GM23248 (cell line): ENCODE results near the gene RTRAF. TPM values are rescaled to one million over a fixed set of nuclear protein-coding genes. Genes with fewer than 3 reads are reported as not detected.

Experiments used
- DNase-seq: peaks from one replicate; pipeline ENCODE4 v3.0.0-alpha.2; 2015
- H2AFZ ChIP-seq: fragments of 200-600 bp; sonication (generic); 2 replicates; pipeline ENCODE4 v1.6.1; 2016; ENCODE audit warnings: antibody characterized with exemption
- H3F3A ChIP-seq: fragments of 200-600 bp; sonication (generic); 2 replicates; pipeline ENCODE4 v1.6.1; 2016; ENCODE audit warnings: mild to moderate bottlenecking, antibody characterized with exemption, mixed run types; ENCODE audit not compliant: insufficient read depth
- H3K27ac ChIP-seq: fragments of 200-600 bp; sonication (generic); 2 replicates; pipeline ENCODE4 v1.5.1; 2016; ENCODE audit warnings: mild to moderate bottlenecking
- H3K27me3 ChIP-seq: fragments of 200-600 bp; sonication (generic); replicated peaks from 2 replicates; pipeline ENCODE4 v1.6.1; 2016; ENCODE audit warnings: mild to moderate bottlenecking; ENCODE audit not compliant: insufficient read depth
- H3K36me3 ChIP-seq: fragments of 200-600 bp; sonication (generic); 2 replicates; pipeline ENCODE4 v1.6.1; 2016; ENCODE audit warnings: low read depth, mild to moderate bottlenecking
- H3K4me1 ChIP-seq: fragments of 200-600 bp; sonication (generic); 2 replicates; pipeline ENCODE4 v1.6.1; 2016; ENCODE audit warnings: mild to moderate bottlenecking; ENCODE audit not compliant: insufficient read depth
- H3K4me2 ChIP-seq: fragments of 200-600 bp; sonication (generic); one replicate; pipeline ENCODE4 v1.6.1; 2016; ENCODE audit warnings: mild to moderate bottlenecking; ENCODE audit not compliant: unreplicated experiment
- H3K4me3 ChIP-seq: fragments of 200-600 bp; sonication (generic); 2 replicates; pipeline ENCODE4 v1.5.1; 2016; ENCODE audit warnings: mild to moderate bottlenecking
- H3K79me2 ChIP-seq: fragments of 200-600 bp; sonication (generic); 2 replicates; pipeline ENCODE4 v1.6.1; 2016; ENCODE audit warnings: mild to moderate bottlenecking; ENCODE audit not compliant: insufficient read depth
- H3K9ac ChIP-seq: fragments of 200-600 bp; sonication (generic); 2 replicates; pipeline ENCODE4 v1.6.1; 2016; ENCODE audit warnings: mild to moderate bottlenecking
- H3K9me2 ChIP-seq: fragments of 200-600 bp; sonication (generic); 2 replicates; pipeline ENCODE4 v1.6.1; 2016; ENCODE audit warnings: mixed run types, mild to moderate bottlenecking, moderate library complexity; ENCODE audit not compliant: insufficient read depth
- H3K9me3 ChIP-seq: fragments of 200-600 bp; sonication (generic); one replicate; pipeline ENCODE4 v1.6.1; 2017; ENCODE audit warnings: low read depth
- H4K20me1 ChIP-seq: fragments of 200-600 bp; sonication (generic); 2 replicates; pipeline ENCODE4 v1.6.0; 2016; ENCODE audit not compliant: insufficient read depth
- EZH2 ChIP-seq: fragments of 200-600 bp; sonication (generic); IDR thresholded peaks from 2 replicates; pipeline ENCODE4 v1.6.1; 2018; ENCODE audit warnings: antibody characterized with exemption, mild to moderate bottlenecking; ENCODE audit not compliant: insufficient read depth, poor library complexity, severe bottlenecking
- EZH2phosphoT487 ChIP-seq: fragments of 200-600 bp; sonication (generic); IDR thresholded peaks from 2 replicates; pipeline ENCODE4 v1.6.1; 2018; ENCODE audit warnings: antibody characterized with exemption, moderate library complexity, mild to moderate bottlenecking, low read depth; ENCODE audit not compliant: insufficient read depth
- WGBS, 2 experiments: methylation state at CpG; one replicate each; pipeline ENCODE4 v1.1.6; 2015 to 2017; ENCODE audit warnings: low lambda C conversion rate in 2 of 2, low coverage in 1 of 2; ENCODE audit errors: missing lambda C conversion rate in 2 of 2; 5-methylcytosine and 5-hydroxymethylcytosine counted together
- in situ Hi-C: fragments of 300-500 bp; cut with MboI; formaldehyde crosslinking; loops from 2 replicates; pipeline ENCODE4 v1.15.0; 2020
- polyA plus RNA-seq: library from polyadenylated mRNA; unstranded; fragments of >200 nt; fragmentation: Nextera tagmentation; extraction: Ambion mirVana; gene quantifications from 2 replicates; pipeline ENCODE4 v1.2.1, GENCODE V29; 2016
- total RNA-seq: library from RNA; depleted of rRNA; stranded (reverse); fragments of >200 nt; shearing (Covaris generic); gene quantifications from 2 replicates; pipeline ENCODE4 v1.2.3, GENCODE V29; 2014

Gene RTRAF
- total and polyA plus RNA-seq, 2 experiments from 2014 or later, result 99.9 to 270 TPM

DNA sequence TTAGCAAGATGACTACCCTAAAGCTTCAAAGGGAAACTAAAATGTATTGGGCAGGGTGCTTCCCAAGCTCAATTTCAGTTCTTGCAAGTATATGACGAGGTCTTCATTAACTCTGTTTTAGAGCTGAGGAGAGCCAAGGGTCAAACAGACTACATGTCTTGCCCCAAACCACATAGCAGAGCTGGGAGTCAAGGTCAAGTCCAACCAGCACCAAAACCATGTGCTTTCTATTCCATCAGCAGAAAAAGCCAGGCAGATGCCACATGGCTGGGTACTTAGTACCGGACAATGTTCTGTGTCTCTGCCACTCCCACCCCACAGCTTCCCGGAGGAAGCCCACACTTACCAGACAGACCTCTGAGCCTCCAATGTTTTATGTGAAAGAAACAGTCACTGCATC, 61.9 kb downstream of the RTRAF start:
- H3F3A ChIP-seq, result peaks cover 43% of the 10 kb centered on the region
- DNase-seq, result peak; percentile 21
- H3K4me1 ChIP-seq, result peaks cover 67% of the 10 kb centered on the region
- no peak overlapping the region for H2AFZ ChIP-seq
- H3K4me2 ChIP-seq, result peak overlapping the region; percentile 54
- TF ChIP-seq EZH2, result no peak
- no peak for TF ChIP-seq EZH2phosphoT487
- peak overlapping the region; percentile 76 for H3K9ac ChIP-seq
- no peaks in the 10 kb centered on the region for H3K9me2 ChIP-seq
- in situ Hi-C loops, result no loop called here
- no peaks in the 10 kb centered on the region for H4K20me1 ChIP-seq
- H3K9me3 ChIP-seq, result no peaks in the 10 kb centered on the region
- no peaks in the 10 kb centered on the region for H3K27me3 ChIP-seq
- 77% methylated on average over 3 of the region's 3 CpGs for WGBS, 2 experiments
- H3K36me3 ChIP-seq, result no peaks in the 10 kb centered on the region
- peaks cover 52% of the 10 kb centered on the region for H3K79me2 ChIP-seq
- H3K4me3 ChIP-seq, result no peak overlapping the region
- H3K27ac ChIP-seq, result peak overlapping the region; percentile 94

- H3K4me1 ChIP-seq, result peaks cover 63% of the 10 kb centered on the region
- peak overlapping the region; percentile 94 for H3K27ac ChIP-seq
- in situ Hi-C loops, result no loop called here
- no peaks in the 10 kb centered on the region for H3K36me3 ChIP-seq
- no peak overlapping the region for H2AFZ ChIP-seq
- H3K79me2 ChIP-seq, result peaks cover 45% of the 10 kb centered on the region
- peak; percentile 78 for DNase-seq
- 13 to 18% methylated on average over 2 of the region's 2 CpGs for WGBS, 2 experiments
- H3K4me2 ChIP-seq, result peak overlapping the region; percentile 54
- peaks cover 43% of the 10 kb centered on the region for H3F3A ChIP-seq
- H3K9me2 ChIP-seq, result no peaks in the 10 kb centered on the region
- peak overlapping the region; percentile 76 for H3K9ac ChIP-seq
- H3K4me3 ChIP-seq, result peak overlapping the region; percentile 30; the same call in 1 of the 2 replicates
- H4K20me1 ChIP-seq, result no peaks in the 10 kb centered on the region
- no peaks in the 10 kb centered on the region for H3K9me3 ChIP-seq
- no peaks in the 10 kb centered on the region for H3K27me3 ChIP-seq
- TF ChIP-seq EZH2 (no peak), EZH2phosphoT487 (no peak)
These were observed 62.5 kb downstream of the RTRAF start for GRCh38 chr14:52051871-52052270.

- TF ChIP-seq EZH2 (no peak), EZH2phosphoT487 (no peak)
- no peaks in the 10 kb centered on the region for H3K36me3 ChIP-seq
- H3F3A ChIP-seq, result peaks cover 43% of the 10 kb centered on the region
- H3K9me2 ChIP-seq, result no peaks in the 10 kb centered on the region
- H3K27ac ChIP-seq, result peak overlapping the region; percentile 94
- H3K79me2 ChIP-seq, result peaks cover 40% of the 10 kb centered on the region
- DNase-seq, result peak; percentile 95
- peak overlapping the region; percentile 54 for H3K4me2 ChIP-seq
- H3K9ac ChIP-seq, result peak overlapping the region; percentile 76
- H2AFZ ChIP-seq, result no peak overlapping the region
- in situ Hi-C loops, result no loop called here
- no peaks in the 10 kb centered on the region for H3K9me3 ChIP-seq
- H3K4me1 ChIP-seq, result peaks cover 63% of the 10 kb centered on the region
- 27 to 30% methylated on average over 7 of the region's 7 CpGs for WGBS, 2 experiments
- peak overlapping the region; percentile 30; the same call in 1 of the 2 replicates for H3K4me3 ChIP-seq
- no peaks in the 10 kb centered on the region for H3K27me3 ChIP-seq
- H4K20me1 ChIP-seq, result no peaks in the 10 kb centered on the region
These were observed 63.1 kb downstream of the RTRAF start for GRCh38 chr14:52052288-52052943.

DNA sequence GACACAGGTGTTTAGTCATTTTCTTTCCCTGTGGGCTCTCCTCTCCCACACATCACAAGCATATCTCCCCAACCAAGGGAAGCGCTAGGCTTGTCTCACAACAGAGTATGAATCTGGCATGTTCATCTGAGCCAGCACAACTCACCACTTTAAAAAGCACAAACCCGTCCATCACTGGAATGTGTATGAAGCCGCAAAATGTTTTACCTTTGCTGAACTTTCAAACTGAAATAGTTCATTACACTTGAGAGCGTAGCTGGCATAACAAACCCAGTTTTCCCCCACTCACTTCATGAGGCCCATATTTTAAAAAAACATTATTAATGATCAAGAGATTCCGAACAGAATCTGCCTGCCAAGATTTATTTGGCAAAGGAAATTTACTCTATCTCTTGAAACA, 63.7 kb downstream of the RTRAF start:
- Histone ChIP-seq H3K27me3 (no peaks in the 10 kb centered on the region), H3K9me2 (no peaks in the 10 kb centered on the region), H4K20me1 (no peaks in the 10 kb centered on the region), H3K4me2 (peak overlapping the region; percentile 54), H3K9me3 (no peaks in the 10 kb centered on the region), H3K36me3 (no peaks in the 10 kb centered on the region), H3K79me2 (peaks cover 34% of the 10 kb centered on the region), H3K9ac (peak overlapping the region; percentile 76), H3K27ac (peak overlapping the region; percentile 94), H2AFZ (no peak overlapping the region), H3K4me1 (peaks cover 63% of the 10 kb centered on the region), H3F3A (peaks cover 43% of the 10 kb centered on the region), H3K4me3 (no peak overlapping the region)
- in situ Hi-C loops, result no loop called here
- no peak for TF ChIP-seq EZH2phosphoT487
- TF ChIP-seq EZH2, result no peak
- DNase-seq, result peak; percentile 46
- 38 to 39% methylated on average over 5 of the region's 5 CpGs for WGBS, 2 experiments
